GM12878 (cell line): ENCODE data around the gene GPRASP2.

Source experiments
- CBX3 ChIP-seq: fragments of 200-600 bp; sonication (generic); IDR thresholded peaks from 2 replicates; pipeline ENCODE4 v1.6.1; 2016; ENCODE audit warnings: low read depth, borderline replicate concordance
- CHD1 ChIP-seq: IDR thresholded peaks from 2 replicates; pipeline ENCODE4 v1.6.1; 2012; ENCODE audit warnings: low read depth, low read length, improper control_type of control experiment
- CTCF ChIP-seq, 3 experiments: IDR thresholded peaks in 2 of 3; conservative IDR thresholded peaks in 1 of 3; 2 replicates each; pipeline ENCODE4 v1.5.1; 2011; ENCODE audit warnings: low read depth in 3 of 3, low read length in 3 of 3, mild to moderate bottlenecking in 3 of 3, control low read depth in 2 of 3, moderate library complexity in 2 of 3, inconsistent platforms in 1 of 3, mixed read lengths in 1 of 3; ENCODE audit not compliant: control insufficient read depth in 2 of 3, insufficient read depth in 1 of 3; ENCODE audit errors: extremely low read depth in 1 of 3
- EZH2 ChIP-seq: IDR thresholded peaks from 2 replicates; pipeline ENCODE4 v1.6.1; 2012; ENCODE audit warnings: low read depth, mild to moderate bottlenecking, control low read depth, inconsistent platforms, low read length, borderline replicate concordance; ENCODE audit not compliant: control insufficient read depth
- HDAC2 ChIP-seq: fragments of 200-600 bp; sonication (generic); IDR thresholded peaks from 2 replicates; pipeline ENCODE4 v1.6.1; 2017
- MAX ChIP-seq: IDR thresholded peaks from 2 replicates; pipeline ENCODE4 v1.6.1; 2012; ENCODE audit warnings: low read depth, low read length, improper control_type of control experiment
- NFYB ChIP-seq: IDR thresholded peaks from 2 replicates; pipeline ENCODE4 v1.6.1; 2011; ENCODE audit warnings: low read depth, mild to moderate bottlenecking, low read length, improper control_type of control experiment, moderate library complexity; ENCODE audit not compliant: insufficient read depth
- POLR2A ChIP-seq: IDR thresholded peaks from 2 replicates; pipeline ENCODE4 v1.6.1; 2011; ENCODE audit warnings: low read depth, mild to moderate bottlenecking, low read length
- RCOR1 ChIP-seq: conservative IDR thresholded peaks from 2 replicates; pipeline ENCODE4 v1.6.1; 2012; ENCODE audit warnings: low read depth, low read length, improper control_type of control experiment
- TARDBP ChIP-seq: IDR thresholded peaks from 2 replicates; pipeline ENCODE4 v1.6.1; 2016; ENCODE audit warnings: borderline replicate concordance
- USF2 ChIP-seq: IDR thresholded peaks from 2 replicates; pipeline ENCODE4 v1.6.1; 2011; ENCODE audit warnings: low read depth, low read length, improper control_type of control experiment, borderline replicate concordance
- ZZZ3 ChIP-seq: IDR thresholded peaks from 2 replicates; pipeline ENCODE4 v1.6.1; 2011; ENCODE audit warnings: low read depth; ENCODE audit not compliant: control insufficient read depth, insufficient read length

- no peak for TF ChIP-seq RCOR1
- no peak for TF ChIP-seq TARDBP
- TF ChIP-seq POLR2A: no peak
- no peak for TF ChIP-seq EZH2
- TF ChIP-seq USF2: no peak
- no peak for TF ChIP-seq ZZZ3
- no peak for TF ChIP-seq CTCF (IDR thresholded peaks at IDR 0.05 in 2 of 3, conservative IDR thresholded peaks at IDR 0.05 in 1 of 3; ENCODE audit: control insufficient read depth in 2 of 3, extremely low read depth in 1 of 3, insufficient read depth in 1 of 3, low read depth in 3 of 3, low read length in 3 of 3)
- TF ChIP-seq CBX3: no peak
- no peak for TF ChIP-seq NFYB
- TF ChIP-seq CHD1: no peak
- no peak for TF ChIP-seq HDAC2
- TF ChIP-seq MAX: no peak
Observed at GRCh38 chrX:102712216-102712966, at the start of gene GPRASP2.
